ENCODE results near the gene HNRNPUL1. TPM values are rescaled to one million over a fixed set of nuclear protein-coding genes. Genes with fewer than 3 reads are reported as not detected.

HNRNPUL1 gene
- total and polyA plus RNA-seq, 3 donors from 2014 or later, result 192 to 230 (median 197) TPM

- H3K9me3 ChIP-seq, result no peaks in the 10 kb centered on the region
- H3K27ac ChIP-seq, result peak overlapping the region; percentile 87 to 95
- H3K4me1 ChIP-seq, result peaks cover 10% of the 10 kb centered on the region
- H3K27me3 ChIP-seq, result no peaks in the 10 kb centered on the region
- intact Hi-C loops (cut with DNase I; ENCODE audit: low total_unique reads), result loop anchor here (5.0 kb wide), 1 partner anchor 54 kb away; no protein-coding TSS in a partner anchor
- 58% methylated on average over 10 of the region's 10 CpGs for WGBS, 2 donors
- DNase-seq, result peak; percentile 27
- no peaks in the 10 kb centered on the region for H3K36me3 ChIP-seq (ENCODE audit: low read depth, missing control alignments)
- no peak for TF ChIP-seq POLR2A (IDR thresholded peaks at IDR 0.05)
- TF ChIP-seq CTCF (IDR thresholded peaks at IDR 0.05), result no peak
- H3K4me3 ChIP-seq, result peak overlapping the region; percentile 66 to 69
Observed at GRCh38 chr19:41261474-41262190, 2.5 kb upstream of the HNRNPUL1 start.

GRCh38 chr19:41263042-41263849 is 926 bp upstream of the HNRNPUL1 start:
- WGBS, 2 donors, result 0% methylated on average over 45 to 46 of the region's 46 CpGs
- DNase-seq, result peak; percentile 79
- H3K4me3 ChIP-seq, result peak overlapping the region; percentile 66 to 69
- intact Hi-C loops (cut with DNase I; ENCODE audit: low total_unique reads), result loop anchor here (5.0 kb wide), 1 partner anchor 56 kb away; no protein-coding TSS in a partner anchor
- no peaks in the 10 kb centered on the region for H3K36me3 ChIP-seq (ENCODE audit: low read depth, missing control alignments)
- H3K9me3 ChIP-seq, result no peaks in the 10 kb centered on the region
- TF ChIP-seq CTCF (IDR thresholded peaks at IDR 0.05) (peak in 1 of 3 experiments; percentile 3), POLR2A (IDR thresholded peaks at IDR 0.05) (peak; percentile 92)
- peaks cover 21% of the 10 kb centered on the region for H3K4me1 ChIP-seq
- H3K27me3 ChIP-seq, result no peaks in the 10 kb centered on the region
- H3K27ac ChIP-seq, result peak overlapping the region; percentile 87 to 95

- Histone ChIP-seq H3K27ac (peak overlapping the region; percentile 98 to 100), H3K4me1 (peaks cover 21% of the 10 kb centered on the region), H3K4me3 (peak overlapping the region; percentile 87 to 100), H3K9me3 (no peaks in the 10 kb centered on the region), H3K36me3 (ENCODE audit: low read depth, missing control alignments) (no peaks in the 10 kb centered on the region), H3K27me3 (no peaks in the 10 kb centered on the region)
- peak; percentile 75 for DNase-seq
- WGBS, 2 donors, result 0% methylated on average over 41 to 72 of the region's 75 CpGs
- intact Hi-C loops (cut with DNase I; ENCODE audit: low total_unique reads), result loop anchor here (5.0 kb wide), 2 partner anchors 43 to 57 kb away; no protein-coding TSS in a partner anchor
- TF ChIP-seq CTCF (IDR thresholded peaks at IDR 0.05) (no peak), POLR2A (IDR thresholded peaks at IDR 0.05) (no peak)
Observed at GRCh38 chr19:41264581-41265394, 616 bp downstream of the HNRNPUL1 start.

DNA sequence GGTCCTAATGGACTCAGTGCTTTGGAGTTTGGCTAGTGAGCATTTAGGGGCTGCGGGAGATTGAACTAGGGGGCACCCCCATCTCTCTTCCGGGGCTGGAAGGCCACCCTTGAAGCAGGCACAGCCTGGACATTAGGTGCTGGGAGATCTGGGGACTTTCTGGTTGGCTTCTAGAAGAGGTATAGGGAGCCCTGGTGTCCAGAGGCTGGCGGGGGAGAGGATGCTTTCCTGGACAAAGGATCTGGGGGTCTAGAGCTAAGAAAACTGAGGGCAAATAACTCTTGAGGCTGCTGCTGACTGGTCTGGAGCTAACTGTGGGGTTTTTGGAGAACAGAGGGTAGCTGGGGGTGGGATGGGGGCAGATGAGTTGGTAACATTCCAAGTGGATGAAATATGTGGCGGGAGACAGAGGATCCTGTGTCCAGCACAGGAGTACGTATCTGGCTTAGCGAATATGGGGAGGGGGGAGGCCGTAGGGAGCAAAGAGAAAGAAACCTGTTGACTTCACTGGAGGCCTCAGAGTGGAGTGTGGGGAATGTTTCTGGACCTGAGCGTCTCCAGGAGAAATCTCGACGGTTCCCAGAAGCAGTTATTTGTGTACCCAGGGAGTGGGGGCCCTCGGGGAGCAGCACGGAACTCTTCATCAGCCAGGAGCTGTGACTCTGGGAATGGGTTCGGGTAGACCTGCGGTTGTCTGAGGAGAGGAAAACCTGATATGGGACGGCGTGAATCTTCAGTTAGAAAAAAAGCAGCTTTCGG is 1.4 kb downstream of the HNRNPUL1 start:
- TF ChIP-seq POLR2A (IDR thresholded peaks at IDR 0.05) (no peak), CTCF (IDR thresholded peaks at IDR 0.05) (no peak)
- Histone ChIP-seq H3K27ac (peak overlapping the region; percentile 98 to 100), H3K9me3 (no peaks in the 10 kb centered on the region), H3K27me3 (no peaks in the 10 kb centered on the region), H3K36me3 (ENCODE audit: low read depth, missing control alignments) (no peaks in the 10 kb centered on the region), H3K4me1 (peaks cover 21% of the 10 kb centered on the region), H3K4me3 (peak overlapping the region; percentile 87 to 100)
- WGBS, 2 donors, result 3 to 5% methylated on average over 17 of the region's 17 CpGs
- intact Hi-C loops (cut with DNase I; ENCODE audit: low total_unique reads), result loop anchor here (5.0 kb wide), 1 partner anchor 42 kb away; no protein-coding TSS in a partner anchor
- DNase-seq, result peak; percentile 33
